ENCODE data around the gene NTNG2. TPM values are rescaled to one million over a fixed set of nuclear protein-coding genes. Genes with fewer than 3 reads are reported as not detected.
A peak's percentile ranks its signal among the peaks of the same experiment; 100 is the strongest.

NTNG2 gene
- total RNA-seq, 1 donor from 2014 or later = 3.0 TPM

DNA sequence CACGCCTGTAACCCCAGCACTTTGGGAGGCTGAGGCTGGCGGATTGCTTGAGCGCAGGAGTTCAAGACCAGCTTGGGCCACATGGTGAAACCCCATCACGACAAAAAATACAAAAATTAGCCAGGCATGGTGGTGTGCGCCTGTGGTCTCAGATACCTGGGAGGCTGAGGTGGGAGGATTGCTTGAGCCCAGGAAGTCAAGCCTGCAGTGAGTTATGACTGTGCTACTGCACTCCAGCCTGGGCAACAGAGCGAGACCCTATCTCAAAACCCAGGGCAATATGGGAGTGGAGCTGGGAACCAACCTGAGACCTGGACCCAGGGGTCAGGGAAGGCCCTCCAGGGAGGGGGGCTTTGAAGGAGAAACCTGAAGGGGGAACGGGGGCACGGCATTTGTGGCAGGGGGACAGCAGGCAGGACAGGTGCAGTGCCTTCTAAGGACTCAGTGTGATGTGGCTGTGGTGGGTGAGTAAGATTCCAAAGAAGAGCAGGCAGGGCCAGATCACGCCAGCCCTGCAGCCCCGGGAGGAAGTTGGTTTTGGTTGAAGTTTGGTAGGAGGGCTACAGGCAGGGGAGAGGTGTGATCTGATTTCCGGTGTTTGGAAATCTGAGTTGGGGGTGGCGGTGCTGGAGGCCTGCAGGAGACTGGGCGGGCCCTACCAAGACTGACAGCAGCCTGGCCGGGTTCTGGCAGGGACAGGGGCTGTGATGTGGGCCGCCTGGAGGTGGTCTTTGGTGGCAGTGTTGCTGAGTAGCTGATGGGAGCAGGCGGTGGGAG is 46.2 kb downstream of the NTNG2 start:
- H3K4me3 Mint-ChIP-seq (ENCODE audit: unreplicated experiment) = no peak overlapping the region
- no peak for DNase-seq (ENCODE audit: low spot score)
- H3K27ac Mint-ChIP-seq (ENCODE audit: unreplicated experiment) = no peak overlapping the region
- TF ChIP-seq, protein P1, sequence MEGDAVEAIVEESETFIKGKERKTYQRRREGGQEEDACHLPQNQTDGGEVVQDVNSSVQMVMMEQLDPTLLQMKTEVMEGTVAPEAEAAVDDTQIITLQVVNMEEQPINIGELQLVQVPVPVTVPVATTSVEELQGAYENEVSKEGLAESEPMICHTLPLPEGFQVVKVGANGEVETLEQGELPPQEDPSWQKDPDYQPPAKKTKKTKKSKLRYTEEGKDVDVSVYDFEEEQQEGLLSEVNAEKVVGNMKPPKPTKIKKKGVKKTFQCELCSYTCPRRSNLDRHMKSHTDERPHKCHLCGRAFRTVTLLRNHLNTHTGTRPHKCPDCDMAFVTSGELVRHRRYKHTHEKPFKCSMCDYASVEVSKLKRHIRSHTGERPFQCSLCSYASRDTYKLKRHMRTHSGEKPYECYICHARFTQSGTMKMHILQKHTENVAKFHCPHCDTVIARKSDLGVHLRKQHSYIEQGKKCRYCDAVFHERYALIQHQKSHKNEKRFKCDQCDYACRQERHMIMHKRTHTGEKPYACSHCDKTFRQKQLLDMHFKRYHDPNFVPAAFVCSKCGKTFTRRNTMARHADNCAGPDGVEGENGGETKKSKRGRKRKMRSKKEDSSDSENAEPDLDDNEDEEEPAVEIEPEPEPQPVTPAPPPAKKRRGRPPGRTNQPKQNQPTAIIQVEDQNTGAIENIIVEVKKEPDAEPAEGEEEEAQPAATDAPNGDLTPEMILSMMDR (IDR thresholded peaks at IDR 0.05) = no peak
- peaks cover 5% of the 10 kb centered on the region for H3K36me3 Mint-ChIP-seq (ENCODE audit: low read depth)
- H3K9me3 Mint-ChIP-seq (ENCODE audit: low read depth) = peaks cover 10% of the 10 kb centered on the region
- no peaks in the 10 kb centered on the region for H3K4me1 Mint-ChIP-seq (ENCODE audit: low read depth)
- H3K27me3 Mint-ChIP-seq (ENCODE audit: low read depth) = peaks cover 28% of the 10 kb centered on the region

DNA sequence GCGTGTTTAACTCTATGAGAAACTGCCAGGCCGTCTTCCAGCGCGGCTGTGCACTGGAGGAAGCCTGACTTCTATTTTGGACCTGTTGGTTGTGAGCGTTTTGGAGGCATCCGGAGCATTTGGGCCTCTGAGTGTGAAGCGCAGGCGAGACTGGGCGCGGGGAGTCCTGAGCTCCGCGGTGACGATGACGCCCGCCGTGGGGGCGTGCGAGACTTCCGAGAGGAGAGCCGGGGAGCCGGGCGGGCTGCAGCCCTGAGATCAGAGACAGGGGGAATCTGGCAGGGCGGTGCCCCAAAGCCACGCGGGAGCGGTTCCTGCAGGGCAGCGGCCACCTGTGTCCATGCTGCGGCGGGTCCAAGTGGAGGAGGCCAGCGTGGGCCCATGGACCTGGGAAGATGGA is 47.4 kb downstream of the NTNG2 start:
- no peak for DNase-seq (ENCODE audit: low spot score)
- Mint-ChIP-seq H3K4me1 (ENCODE audit: low read depth) (peaks cover 8% of the 10 kb centered on the region), H3K4me3 (ENCODE audit: unreplicated experiment) (no peak overlapping the region), H3K9me3 (ENCODE audit: low read depth) (peaks cover 10% of the 10 kb centered on the region), H3K27ac (ENCODE audit: unreplicated experiment) (no peak overlapping the region), H3K36me3 (ENCODE audit: low read depth) (peaks cover 5% of the 10 kb centered on the region), H3K27me3 (ENCODE audit: low read depth) (peaks cover 25% of the 10 kb centered on the region)
- TF ChIP-seq, protein P1 (IDR thresholded peaks at IDR 0.05) = no peak

DNA sequence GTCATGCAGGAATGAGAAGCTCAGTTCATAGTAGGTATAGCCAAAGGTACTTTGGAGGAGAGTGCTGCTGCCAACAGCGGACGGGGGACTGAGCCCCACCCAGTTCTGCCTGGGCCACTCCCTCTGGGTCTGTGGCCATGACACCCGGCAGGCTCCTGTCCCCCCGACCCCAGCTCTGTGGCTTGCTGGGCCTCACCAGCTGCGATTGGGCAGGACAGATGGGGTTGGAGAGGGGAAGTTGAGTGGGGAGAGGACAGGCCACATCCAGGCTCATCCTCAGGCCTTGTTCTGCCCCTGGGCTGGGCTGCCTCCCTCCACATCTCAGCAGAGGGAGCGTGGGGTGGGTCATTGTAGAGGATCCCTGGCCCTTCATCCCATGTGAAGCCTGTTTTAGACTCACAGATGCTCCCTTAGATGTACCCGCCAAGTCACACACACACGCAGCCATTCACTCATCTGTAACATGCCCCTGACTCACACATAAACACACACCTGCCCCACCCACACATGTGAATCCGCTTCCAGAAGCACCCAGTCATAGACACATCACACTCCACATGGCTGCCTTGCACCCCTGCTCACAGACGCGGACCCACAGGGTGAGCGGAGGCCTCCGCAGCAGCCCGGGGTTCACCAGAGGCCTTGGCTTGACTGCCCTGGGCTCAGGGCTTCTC is 48.8 kb downstream of the NTNG2 start:
- no peak overlapping the region for H3K27ac Mint-ChIP-seq (ENCODE audit: unreplicated experiment)

DNA sequence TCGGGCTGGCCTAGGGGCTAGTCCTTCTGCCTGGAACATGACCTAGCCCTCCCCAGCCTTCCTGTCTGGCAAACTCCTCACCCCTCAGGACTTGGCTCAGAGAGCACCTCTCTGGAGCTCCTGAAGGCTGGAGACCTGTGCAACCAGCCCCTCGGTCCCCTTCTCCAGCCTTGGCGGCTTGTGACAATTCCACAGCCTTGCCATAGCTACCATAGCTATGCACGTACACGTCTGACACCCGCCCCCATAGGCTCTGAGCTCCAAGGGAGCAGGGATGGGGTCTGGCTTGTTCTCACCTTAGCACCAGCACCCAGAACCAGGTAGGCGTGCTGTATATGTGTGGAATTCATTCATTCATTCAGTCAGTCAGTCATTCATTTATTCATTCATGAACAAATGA is 49.7 kb downstream of the NTNG2 start:
- no peaks in the 10 kb centered on the region for H3K36me3 Mint-ChIP-seq (ENCODE audit: low read depth)
- no peak overlapping the region for H3K4me3 Mint-ChIP-seq (ENCODE audit: unreplicated experiment)
- peaks cover 12% of the 10 kb centered on the region for H3K4me1 Mint-ChIP-seq (ENCODE audit: low read depth)
- H3K9me3 Mint-ChIP-seq (ENCODE audit: low read depth) = no peaks in the 10 kb centered on the region
- H3K27me3 Mint-ChIP-seq (ENCODE audit: low read depth) = peaks cover 13% of the 10 kb centered on the region
- TF ChIP-seq, protein P1 (IDR thresholded peaks at IDR 0.05) = no peak
- no peak overlapping the region for H3K27ac Mint-ChIP-seq (ENCODE audit: unreplicated experiment)
- no peak for DNase-seq (ENCODE audit: low spot score)

More for the DNA sequence above, 48.8 kb downstream of the NTNG2 start:
- Mint-ChIP-seq H3K27me3 (ENCODE audit: low read depth) (peaks cover 15% of the 10 kb centered on the region), H3K4me1 (ENCODE audit: low read depth) (peaks cover 12% of the 10 kb centered on the region), H3K9me3 (ENCODE audit: low read depth) (no peaks in the 10 kb centered on the region), H3K36me3 (ENCODE audit: low read depth) (no peaks in the 10 kb centered on the region), H3K4me3 (ENCODE audit: unreplicated experiment) (no peak overlapping the region)
- DNase-seq (ENCODE audit: low spot score) = no peak
- TF ChIP-seq, protein P1 (IDR thresholded peaks at IDR 0.05) = no peak

DNA sequence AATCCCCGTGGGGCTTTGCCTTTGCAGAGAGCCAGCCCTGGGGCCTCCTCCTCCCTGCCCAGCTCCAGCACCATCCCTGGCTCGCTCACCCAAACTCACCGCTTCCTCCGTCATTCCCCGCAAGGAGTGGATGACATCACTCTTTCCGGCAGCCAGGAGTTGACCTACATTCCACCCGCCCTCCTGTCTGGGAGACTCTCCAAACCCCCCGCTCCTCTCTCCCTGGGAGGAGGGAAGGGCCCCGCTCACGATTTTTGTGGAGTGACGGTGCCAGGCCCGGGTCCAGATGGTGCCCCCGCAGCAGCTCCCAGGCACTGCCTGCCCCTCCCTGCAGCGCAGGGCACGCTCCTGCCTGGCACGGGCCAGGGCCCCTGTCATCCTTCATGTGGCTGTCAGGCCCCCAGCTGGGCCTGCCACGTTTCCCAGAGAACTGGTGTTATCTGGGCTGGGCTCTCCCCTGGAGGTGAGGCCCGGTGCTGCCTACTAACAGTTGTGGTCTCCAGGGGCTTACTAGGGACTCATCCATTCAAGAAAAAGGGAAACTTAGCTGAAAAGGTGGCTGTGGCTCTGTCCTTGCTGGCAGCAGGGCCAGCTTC is 52.3 kb downstream of the NTNG2 start:
- Mint-ChIP-seq H3K36me3 (ENCODE audit: low read depth) (no peaks in the 10 kb centered on the region), H3K9me3 (ENCODE audit: low read depth) (no peaks in the 10 kb centered on the region), H3K27ac (ENCODE audit: unreplicated experiment) (peak overlapping the region; percentile 76), H3K27me3 (ENCODE audit: low read depth) (peaks cover 9% of the 10 kb centered on the region), H3K4me3 (ENCODE audit: unreplicated experiment) (no peak overlapping the region), H3K4me1 (ENCODE audit: low read depth) (peaks cover 12% of the 10 kb centered on the region)
- TF ChIP-seq, protein P1 (IDR thresholded peaks at IDR 0.05) = peak; percentile 11
- no peak for DNase-seq (ENCODE audit: low spot score)
